HFF-Myc (cell line): Measurements from ENCODE around the gene PXDC1.
"Not testable (repeated sequence)": the region's sequence is repeated elsewhere in the genome, so short reads cannot be mapped to it uniquely, and the experiment has no call there.

Experiments used
- DNase-seq: peaks from one replicate; pipeline ENCODE4 v3.0.0-alpha.2; 2011; ENCODE audit warnings: low read depth; ENCODE audit errors: extremely low read depth
- H3K4me3 ChIP-seq: replicated peaks from 2 replicates; pipeline ENCODE4 v1.5.1; 2011; ENCODE audit warnings: low read depth, mild to moderate bottlenecking, control low read depth, low read length
- CTCF ChIP-seq: IDR thresholded peaks from 2 replicates; pipeline ENCODE4 v1.5.1; 2012; ENCODE audit warnings: mild to moderate bottlenecking, low read depth, low read length, control low read depth; ENCODE audit errors: missing control alignments

Gene PXDC1

GRCh38 chr6:3723251-3723650 lies 28.3 kb downstream of the PXDC1 start:
- TF ChIP-seq CTCF, result no peak

GRCh38 chr6:3722785-3723184 lies 28.7 kb downstream of the PXDC1 start:
- no peak overlapping the region for H3K4me3 ChIP-seq
- DNase-seq, result no peak
- TF ChIP-seq CTCF, result no peak

More at GRCh38 chr6:3723251-3723650, 28.3 kb downstream of the PXDC1 start:
- H3K4me3 ChIP-seq, result no peak overlapping the region
- no peak for DNase-seq

- no peak overlapping the region for H3K4me3 ChIP-seq
- DNase-seq, result peak; percentile 75
- no peak for TF ChIP-seq CTCF
Observed at GRCh38 chr6:3721810-3722621, 29.5 kb downstream of the PXDC1 start.

GRCh38 chr6:3720770-3721169 lies 30.7 kb downstream of the PXDC1 start:
- not testable (repeated sequence) for DNase-seq, H3K4me3 ChIP-seq

- no peak for TF ChIP-seq CTCF
- no peak for DNase-seq
- H3K4me3 ChIP-seq, result no peak overlapping the region
Observed at GRCh38 chr6:3719462-3720308, 31.8 kb downstream of the PXDC1 start.

GRCh38 chr6:3718407-3718806 lies 33.1 kb downstream of the PXDC1 start:
- DNase-seq, result no peak
- no peak overlapping the region for H3K4me3 ChIP-seq
- TF ChIP-seq CTCF, result no peak

GRCh38 chr6:3715285-3715684 lies 36.2 kb downstream of the PXDC1 start:
- H3K4me3 ChIP-seq, result no peak overlapping the region
- DNase-seq, result no peak
- TF ChIP-seq CTCF, result no peak
